DND-41 (cell line): ENCODE data around the gene EZH1.

Experiments used
- CTCF ChIP-seq: IDR thresholded peaks from 2 replicates; pipeline ENCODE4 v1.5.1; 2012; ENCODE audit warnings: borderline replicate concordance, low read length, moderate library complexity, mild to moderate bottlenecking; ENCODE audit not compliant: poor library complexity, severe bottlenecking; ENCODE audit errors: extremely low read depth
- EZH2 ChIP-seq: IDR thresholded peaks from 3 replicates; pipeline ENCODE4 v1.6.1; 2012; ENCODE audit warnings: borderline replicate concordance, low read depth, mild to moderate bottlenecking, moderate library complexity, low read length, inconsistent platforms; ENCODE audit not compliant: severe bottlenecking

GRCh38 chr17:42774066-42774745, 29.4 kb upstream of the EZH1 start:
- no peak for TF ChIP-seq CTCF
- no peak for TF ChIP-seq EZH2
